GM12875 (cell line): Measurements from ENCODE around the gene PLPPR1.
"Not testable (repeated sequence)": the region's sequence is repeated elsewhere in the genome, so short reads cannot be mapped to it uniquely, and the experiment has no call there.

ENCODE experiments used
- H3K4me3 ChIP-seq: one replicate; pipeline ENCODE4 v1.5.1; 2011; ENCODE audit warnings: low read depth, low read length, control low read depth
- CTCF ChIP-seq: IDR thresholded peaks from 2 replicates; pipeline ENCODE4 v1.5.1; 2011; ENCODE audit warnings: low read depth, mild to moderate bottlenecking, control low read depth, inconsistent platforms, low read length, moderate library complexity, borderline replicate concordance; ENCODE audit not compliant: insufficient read depth

PLPPR1 gene

GRCh38 chr9:101029315-101030085, 973 bp downstream of the PLPPR1 start:
- H3K4me3 ChIP-seq: no peak overlapping the region
- no peak for TF ChIP-seq CTCF

- no peak for TF ChIP-seq CTCF
- H3K4me3 ChIP-seq: no peak overlapping the region
These were observed 1.5 kb downstream of the PLPPR1 start for GRCh38 chr9:101030086-101030391.

GRCh38 chr9:101032426-101032825, 3.9 kb downstream of the PLPPR1 start:
- no peak overlapping the region for H3K4me3 ChIP-seq
- no peak for TF ChIP-seq CTCF

GRCh38 chr9:101034222-101034621, 5.7 kb downstream of the PLPPR1 start:
- no peak overlapping the region for H3K4me3 ChIP-seq
- no peak for TF ChIP-seq CTCF

GRCh38 chr9:101035098-101035497, 6.6 kb downstream of the PLPPR1 start:
- no peak for TF ChIP-seq CTCF
- H3K4me3 ChIP-seq: no peak overlapping the region

- TF ChIP-seq CTCF: no peak
- no peak overlapping the region for H3K4me3 ChIP-seq
These were observed 8.9 kb downstream of the PLPPR1 start for GRCh38 chr9:101037430-101037829.

- H3K4me3 ChIP-seq: no peak overlapping the region
- TF ChIP-seq CTCF: no peak
These were observed 10.0 kb downstream of the PLPPR1 start for GRCh38 chr9:101038488-101038887.

GRCh38 chr9:101039581-101039980, 11.1 kb downstream of the PLPPR1 start:
- not testable (repeated sequence) for H3K4me3 ChIP-seq
